ENCODE data around the gene CFAP77.
A peak's percentile ranks its signal among the peaks of the same experiment; 100 is the strongest.

Gene CFAP77

GRCh38 chr9:132440735-132441134 lies 30.7 kb downstream of the CFAP77 start:
- POLR2A ChIA-PET: no interaction called here
- no peak for DNase-seq (ENCODE audit: extremely low spot score)
- no peak for TF ChIP-seq ARNT (IDR thresholded peaks at IDR 0.05)
- TF ChIP-seq, protein P1, sequence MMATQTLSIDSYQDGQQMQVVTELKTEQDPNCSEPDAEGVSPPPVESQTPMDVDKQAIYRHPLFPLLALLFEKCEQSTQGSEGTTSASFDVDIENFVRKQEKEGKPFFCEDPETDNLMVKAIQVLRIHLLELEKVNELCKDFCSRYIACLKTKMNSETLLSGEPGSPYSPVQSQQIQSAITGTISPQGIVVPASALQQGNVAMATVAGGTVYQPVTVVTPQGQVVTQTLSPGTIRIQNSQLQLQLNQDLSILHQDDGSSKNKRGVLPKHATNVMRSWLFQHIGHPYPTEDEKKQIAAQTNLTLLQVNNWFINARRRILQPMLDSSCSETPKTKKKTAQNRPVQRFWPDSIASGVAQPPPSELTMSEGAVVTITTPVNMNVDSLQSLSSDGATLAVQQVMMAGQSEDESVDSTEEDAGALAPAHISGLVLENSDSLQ (IDR thresholded peaks at IDR 0.05): peak; percentile 50; the same call in 1 of the 2 replicates
- CTCF ChIA-PET: no interaction called here

- CTCF ChIA-PET: no interaction called here
- TF ChIP-seq NFRKB (IDR thresholded peaks at IDR 0.05) (no peak), ELF4 (IDR thresholded peaks at IDR 0.05) (no peak), BHLHE40 (IDR thresholded peaks at IDR 0.05; ENCODE audit: borderline replicate concordance) (no peak), TARDBP (IDR thresholded peaks at IDR 0.05) (no peak), LEF1 (IDR thresholded peaks at IDR 0.05; ENCODE audit: borderline replicate concordance) (no peak), FOXA1 (IDR thresholded peaks at IDR 0.05) (no peak), L3MBTL2 (conservative IDR thresholded peaks at IDR 0.05) (no peak)
- TF ChIP-seq, protein P1 (IDR thresholded peaks at IDR 0.05): no peak
- POLR2A ChIA-PET: no interaction called here
These were observed 31.4 kb downstream of the CFAP77 start for GRCh38 chr9:132441404-132441803.

DNA sequence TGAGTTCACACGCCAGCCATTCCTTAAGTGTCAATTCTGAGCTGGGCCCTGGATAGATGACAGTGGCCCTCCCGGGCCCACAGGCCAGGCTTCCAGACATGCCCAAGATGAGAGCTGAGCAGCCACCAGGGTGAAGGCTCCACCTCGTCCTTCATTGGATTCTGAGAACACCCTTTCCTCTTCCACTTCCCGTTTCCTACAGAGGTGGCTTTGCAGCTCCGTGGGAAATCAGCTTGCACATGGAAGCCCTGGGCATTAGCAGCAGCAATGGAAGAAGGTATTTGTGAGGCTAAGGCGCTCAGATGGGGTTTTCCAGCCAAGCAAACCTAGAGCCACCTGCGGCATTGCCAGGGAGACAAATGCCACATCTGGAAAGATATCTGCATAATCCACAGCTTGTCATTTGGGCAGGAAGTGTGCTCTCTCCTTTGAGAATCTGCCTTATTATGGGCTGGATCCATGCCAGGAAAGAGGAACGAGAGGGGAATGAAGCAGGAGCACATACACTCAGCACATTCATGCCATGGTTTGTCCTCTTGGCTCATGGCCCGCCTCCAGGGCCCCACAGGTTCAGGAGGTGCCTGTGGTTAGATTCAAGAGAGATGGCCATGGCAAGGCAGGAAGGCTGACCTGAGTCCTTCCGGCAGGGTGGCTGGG lies 34.1 kb downstream of the CFAP77 start:
- ChIA-PET CTCF (no interaction called here), POLR2A (no interaction called here)
- TF ChIP-seq ELF4 (IDR thresholded peaks at IDR 0.05) (no peak), SP1 (IDR thresholded peaks at IDR 0.05) (no peak), LEF1 (IDR thresholded peaks at IDR 0.05; ENCODE audit: borderline replicate concordance) (no peak), FOXA1 (IDR thresholded peaks at IDR 0.05) (no peak), HDGF (IDR thresholded peaks at IDR 0.05; ENCODE audit: borderline replicate concordance) (no peak), TARDBP (IDR thresholded peaks at IDR 0.05) (no peak), ARNT (IDR thresholded peaks at IDR 0.05) (no peak), SUZ12 (IDR thresholded peaks at IDR 0.05) (no peak), NFRKB (IDR thresholded peaks at IDR 0.05) (no peak), FOXK2 (IDR thresholded peaks at IDR 0.05) (no peak), BHLHE40 (IDR thresholded peaks at IDR 0.05; ENCODE audit: borderline replicate concordance) (no peak), CTBP1 (IDR thresholded peaks at IDR 0.05; ENCODE audit: borderline replicate concordance) (no peak)
- TF ChIP-seq, protein P1 (IDR thresholded peaks at IDR 0.05): no peak

More at GRCh38 chr9:132441404-132441803, 31.4 kb downstream of the CFAP77 start:
- no peak for DNase-seq (ENCODE audit: extremely low spot score)

GRCh38 chr9:132446887-132447286 lies 36.9 kb downstream of the CFAP77 start:
- no peak for DNase-seq (ENCODE audit: extremely low spot score)
- TF ChIP-seq ARNT (IDR thresholded peaks at IDR 0.05) (no peak), HDGF (IDR thresholded peaks at IDR 0.05; ENCODE audit: borderline replicate concordance) (no peak), FOXM1 (IDR thresholded peaks at IDR 0.05; ENCODE audit: borderline replicate concordance) (no peak)
- ChIA-PET CTCF (no interaction called here), POLR2A (no interaction called here)

More for the DNA sequence above, 34.1 kb downstream of the CFAP77 start:
- DNase-seq (ENCODE audit: extremely low spot score): no peak

DNA sequence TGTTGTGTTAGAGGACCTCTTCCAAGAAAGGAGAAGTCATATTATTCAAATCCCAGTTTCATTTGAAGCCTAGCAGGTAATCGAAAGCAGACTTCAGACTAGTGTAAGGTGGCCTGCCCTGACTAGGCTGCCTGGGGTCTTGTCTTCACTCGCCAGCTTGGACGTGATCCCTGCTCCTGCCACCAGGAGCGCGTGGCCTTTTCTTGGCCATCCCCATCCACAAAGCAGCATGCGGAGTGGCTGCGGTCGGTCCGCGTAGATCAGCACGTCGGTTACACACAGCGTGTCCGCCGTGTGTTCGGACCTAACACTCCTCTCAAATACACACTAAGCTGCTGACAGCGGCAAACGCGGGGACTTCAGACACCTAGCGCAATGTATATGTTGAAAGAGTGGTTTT lies 37.3 kb downstream of the CFAP77 start:
- POLR2A ChIA-PET: no interaction called here
- TF ChIP-seq NFRKB (IDR thresholded peaks at IDR 0.05) (no peak), ELF4 (IDR thresholded peaks at IDR 0.05) (no peak), FOXK2 (IDR thresholded peaks at IDR 0.05) (no peak), SP1 (IDR thresholded peaks at IDR 0.05) (no peak), ARNT (IDR thresholded peaks at IDR 0.05) (no peak), FOXM1 (IDR thresholded peaks at IDR 0.05; ENCODE audit: borderline replicate concordance) (no peak), L3MBTL2 (conservative IDR thresholded peaks at IDR 0.05) (no peak), BHLHE40 (IDR thresholded peaks at IDR 0.05; ENCODE audit: borderline replicate concordance) (no peak), LEF1 (IDR thresholded peaks at IDR 0.05; ENCODE audit: borderline replicate concordance) (no peak), ZNF384 (IDR thresholded peaks at IDR 0.05) (no peak), TARDBP (IDR thresholded peaks at IDR 0.05) (no peak), SUZ12 (IDR thresholded peaks at IDR 0.05) (no peak)
- TF ChIP-seq, protein P1 (IDR thresholded peaks at IDR 0.05): no peak
- peak; percentile 49 for DNase-seq (ENCODE audit: extremely low spot score)
- CTCF ChIA-PET: no interaction called here

DNA sequence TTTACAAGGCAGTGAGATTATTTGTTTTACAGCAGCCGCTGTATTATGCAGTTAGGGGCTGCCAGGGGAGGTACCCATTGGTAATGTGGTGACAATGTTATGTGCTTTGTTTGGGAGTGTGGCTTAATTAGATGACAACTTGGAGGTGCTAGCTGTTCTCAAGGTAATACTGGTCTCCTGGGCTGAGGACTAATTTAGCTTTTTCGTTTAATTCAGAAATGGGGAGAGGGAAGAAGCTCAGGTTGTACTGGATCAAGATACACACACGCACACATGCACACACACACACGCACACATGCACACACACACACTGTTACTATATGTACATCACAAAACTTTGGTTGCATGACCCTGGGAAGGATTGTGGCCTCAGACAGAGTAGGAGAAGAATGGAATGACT lies 37.9 kb downstream of the CFAP77 start:
- no peak for DNase-seq (ENCODE audit: extremely low spot score)
- ChIA-PET CTCF (no interaction called here), POLR2A (no interaction called here)
- TF ChIP-seq, protein P1 (IDR thresholded peaks at IDR 0.05): no peak
- no peak for TF ChIP-seq LEF1 (IDR thresholded peaks at IDR 0.05; ENCODE audit: borderline replicate concordance)
- no peak for TF ChIP-seq ELF4 (IDR thresholded peaks at IDR 0.05)
- no peak for TF ChIP-seq TARDBP (IDR thresholded peaks at IDR 0.05)
- TF ChIP-seq HDGF (IDR thresholded peaks at IDR 0.05; ENCODE audit: borderline replicate concordance): no peak
- TF ChIP-seq FOXM1 (IDR thresholded peaks at IDR 0.05; ENCODE audit: borderline replicate concordance): no peak
- TF ChIP-seq ARNT (IDR thresholded peaks at IDR 0.05): no peak
- TF ChIP-seq L3MBTL2 (conservative IDR thresholded peaks at IDR 0.05): no peak
- TF ChIP-seq SP1 (IDR thresholded peaks at IDR 0.05): no peak

All from HEK293T (cell line).